ENCODE results near the gene CLNK. TPM values are rescaled to one million over a fixed set of nuclear protein-coding genes. Genes with fewer than 3 reads are reported as not detected.

The CLNK gene
- total and polyA plus RNA-seq, 4 donors: under 0.01 to 0.01 (median under 0.01) TPM; not detected in 1

DNA sequence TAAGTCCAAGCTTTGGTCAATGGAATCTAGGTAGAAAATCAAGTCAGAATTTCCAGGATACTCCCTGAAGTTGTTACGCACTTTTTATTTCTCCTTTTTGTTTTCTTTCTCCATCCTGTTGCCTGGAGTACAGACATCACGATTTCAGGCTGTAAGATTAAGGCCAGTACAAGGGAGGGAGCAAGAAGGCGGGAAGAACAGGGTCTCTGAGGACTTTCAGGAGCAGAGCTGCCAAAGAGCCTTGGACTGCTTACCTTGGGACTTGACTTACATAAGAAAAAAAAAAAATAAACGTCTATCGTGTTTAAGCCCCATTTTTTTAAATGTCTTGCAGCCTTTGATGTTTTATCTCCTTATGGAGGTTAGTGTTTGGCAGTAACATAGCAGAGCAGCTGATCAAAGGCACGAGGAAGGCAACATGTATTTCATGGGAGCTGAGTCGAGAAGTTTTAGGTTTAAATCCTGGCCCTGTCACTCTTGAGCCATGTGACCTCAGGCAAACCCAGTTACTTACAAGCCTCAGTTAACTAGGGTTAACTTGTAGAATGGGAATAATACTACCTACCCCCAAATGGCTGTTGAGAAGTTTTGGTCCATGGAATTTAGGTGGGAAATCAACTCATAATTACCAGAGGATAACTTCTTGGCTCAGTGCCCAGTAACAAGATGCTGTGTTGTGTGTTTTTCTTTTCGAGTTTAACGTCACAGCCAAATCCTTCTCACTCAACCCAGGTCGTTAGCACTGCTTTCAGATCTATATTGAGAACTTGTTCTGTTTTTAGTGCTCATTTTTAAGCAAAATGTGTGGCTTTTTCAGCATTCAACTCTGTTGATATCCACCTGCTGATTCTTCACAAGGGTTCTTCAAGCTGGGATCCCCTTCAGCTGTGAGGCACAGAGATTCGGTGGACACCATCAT is 106.8 kb downstream of the CLNK start:
- no peak for DNase-seq (ENCODE audit: low spot score)
- Histone ChIP-seq H3K27ac (ENCODE audit: low read depth in 1 of 2, low read length in 2 of 2) (no peak overlapping the region), H3K9me3 (ENCODE audit: control insufficient read depth in 4 of 4, low read length in 3 of 4) (no peaks in the 10 kb centered on the region), H3K36me3 (ENCODE audit: control insufficient read depth in 4 of 4, insufficient read depth in 3 of 4, low read depth in 1 of 4, low read length in 3 of 4) (no peaks in the 10 kb centered on the region), H3K4me1 (ENCODE audit: control insufficient read depth in 4 of 4, insufficient read depth in 4 of 4, low read length in 3 of 4) (no peaks in the 10 kb centered on the region), H3K9ac (ENCODE audit: low read depth in 1 of 2, low read length in 2 of 2) (no peak overlapping the region), H3K27me3 (ENCODE audit: control insufficient read depth in 4 of 4, insufficient read depth in 4 of 4, low read length in 3 of 4) (peaks cover 0 to 5% (median 0%) of the 10 kb centered on the region in 4 donors), H3K4me3 (ENCODE audit: low read depth in 1 of 3, low read length in 3 of 3) (no peak overlapping the region)
- TF ChIP-seq NR2F2 (IDR thresholded peaks at IDR 0.05): no peak
- no peak for TF ChIP-seq FOXA1 (IDR thresholded peaks at IDR 0.05)
- TF ChIP-seq GABPA (IDR thresholded peaks at IDR 0.05 in 1 of 2, conservative IDR thresholded peaks at IDR 0.05 in 1 of 2): no peak
- TF ChIP-seq, protein P1, sequence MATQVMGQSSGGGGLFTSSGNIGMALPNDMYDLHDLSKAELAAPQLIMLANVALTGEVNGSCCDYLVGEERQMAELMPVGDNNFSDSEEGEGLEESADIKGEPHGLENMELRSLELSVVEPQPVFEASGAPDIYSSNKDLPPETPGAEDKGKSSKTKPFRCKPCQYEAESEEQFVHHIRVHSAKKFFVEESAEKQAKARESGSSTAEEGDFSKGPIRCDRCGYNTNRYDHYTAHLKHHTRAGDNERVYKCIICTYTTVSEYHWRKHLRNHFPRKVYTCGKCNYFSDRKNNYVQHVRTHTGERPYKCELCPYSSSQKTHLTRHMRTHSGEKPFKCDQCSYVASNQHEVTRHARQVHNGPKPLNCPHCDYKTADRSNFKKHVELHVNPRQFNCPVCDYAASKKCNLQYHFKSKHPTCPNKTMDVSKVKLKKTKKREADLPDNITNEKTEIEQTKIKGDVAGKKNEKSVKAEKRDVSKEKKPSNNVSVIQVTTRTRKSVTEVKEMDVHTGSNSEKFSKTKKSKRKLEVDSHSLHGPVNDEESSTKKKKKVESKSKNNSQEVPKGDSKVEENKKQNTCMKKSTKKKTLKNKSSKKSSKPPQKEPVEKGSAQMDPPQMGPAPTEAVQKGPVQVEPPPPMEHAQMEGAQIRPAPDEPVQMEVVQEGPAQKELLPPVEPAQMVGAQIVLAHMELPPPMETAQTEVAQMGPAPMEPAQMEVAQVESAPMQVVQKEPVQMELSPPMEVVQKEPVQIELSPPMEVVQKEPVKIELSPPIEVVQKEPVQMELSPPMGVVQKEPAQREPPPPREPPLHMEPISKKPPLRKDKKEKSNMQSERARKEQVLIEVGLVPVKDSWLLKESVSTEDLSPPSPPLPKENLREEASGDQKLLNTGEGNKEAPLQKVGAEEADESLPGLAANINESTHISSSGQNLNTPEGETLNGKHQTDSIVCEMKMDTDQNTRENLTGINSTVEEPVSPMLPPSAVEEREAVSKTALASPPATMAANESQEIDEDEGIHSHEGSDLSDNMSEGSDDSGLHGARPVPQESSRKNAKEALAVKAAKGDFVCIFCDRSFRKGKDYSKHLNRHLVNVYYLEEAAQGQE (IDR thresholded peaks at IDR 0.05): no peak
- TF ChIP-seq RXRA (IDR thresholded peaks at IDR 0.05): no peak
- TF ChIP-seq SP1 (IDR thresholded peaks at IDR 0.05): no peak
- TF ChIP-seq HNF4A (conservative IDR thresholded peaks at IDR 0.05): no peak
- TF ChIP-seq TAF1 (conservative IDR thresholded peaks at IDR 0.05): no peak
- TF ChIP-seq, protein P2, sequence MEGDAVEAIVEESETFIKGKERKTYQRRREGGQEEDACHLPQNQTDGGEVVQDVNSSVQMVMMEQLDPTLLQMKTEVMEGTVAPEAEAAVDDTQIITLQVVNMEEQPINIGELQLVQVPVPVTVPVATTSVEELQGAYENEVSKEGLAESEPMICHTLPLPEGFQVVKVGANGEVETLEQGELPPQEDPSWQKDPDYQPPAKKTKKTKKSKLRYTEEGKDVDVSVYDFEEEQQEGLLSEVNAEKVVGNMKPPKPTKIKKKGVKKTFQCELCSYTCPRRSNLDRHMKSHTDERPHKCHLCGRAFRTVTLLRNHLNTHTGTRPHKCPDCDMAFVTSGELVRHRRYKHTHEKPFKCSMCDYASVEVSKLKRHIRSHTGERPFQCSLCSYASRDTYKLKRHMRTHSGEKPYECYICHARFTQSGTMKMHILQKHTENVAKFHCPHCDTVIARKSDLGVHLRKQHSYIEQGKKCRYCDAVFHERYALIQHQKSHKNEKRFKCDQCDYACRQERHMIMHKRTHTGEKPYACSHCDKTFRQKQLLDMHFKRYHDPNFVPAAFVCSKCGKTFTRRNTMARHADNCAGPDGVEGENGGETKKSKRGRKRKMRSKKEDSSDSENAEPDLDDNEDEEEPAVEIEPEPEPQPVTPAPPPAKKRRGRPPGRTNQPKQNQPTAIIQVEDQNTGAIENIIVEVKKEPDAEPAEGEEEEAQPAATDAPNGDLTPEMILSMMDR (IDR thresholded peaks at IDR 0.05; ENCODE audit: low read depth, low read length, missing input control): no peak
- no peak for TF ChIP-seq RAD21 (IDR thresholded peaks at IDR 0.05)
- TF ChIP-seq, protein P3, sequence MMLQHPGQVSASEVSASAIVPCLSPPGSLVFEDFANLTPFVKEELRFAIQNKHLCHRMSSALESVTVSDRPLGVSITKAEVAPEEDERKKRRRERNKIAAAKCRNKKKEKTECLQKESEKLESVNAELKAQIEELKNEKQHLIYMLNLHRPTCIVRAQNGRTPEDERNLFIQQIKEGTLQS (IDR thresholded peaks at IDR 0.05): no peak
- no peak for TF ChIP-seq FOXA2 (IDR thresholded peaks at IDR 0.05)
- 55% methylated on average over 11 of the region's 11 CpGs for WGBS

DNA sequence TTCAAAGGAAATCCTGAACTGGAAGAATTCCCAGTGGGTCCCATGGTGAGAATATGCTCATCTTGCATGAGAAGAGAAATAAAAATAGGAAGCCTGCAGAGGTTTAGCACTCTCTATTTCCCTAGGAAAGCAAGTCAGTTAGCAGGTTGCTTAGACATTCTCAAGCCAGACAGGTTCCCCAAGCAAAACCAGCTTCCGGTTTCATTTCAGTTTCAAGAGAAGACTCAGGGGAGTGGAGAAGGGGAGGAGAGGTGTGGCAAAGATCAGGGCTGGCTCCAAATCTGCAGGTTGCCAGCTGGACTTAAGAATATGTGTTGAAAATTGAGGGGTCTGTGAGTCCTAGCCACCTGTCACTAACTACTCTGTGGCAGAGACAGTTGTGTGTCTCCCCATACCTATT is 107.5 kb downstream of the CLNK start:
- Histone ChIP-seq H3K27me3 (ENCODE audit: control insufficient read depth in 4 of 4, insufficient read depth in 4 of 4, low read length in 3 of 4) (peaks cover 0 to 5% (median 0%) of the 10 kb centered on the region in 4 donors), H3K9me3 (ENCODE audit: control insufficient read depth in 4 of 4, low read length in 3 of 4) (no peaks in the 10 kb centered on the region), H3K4me3 (ENCODE audit: low read depth in 1 of 3, low read length in 3 of 3) (no peak overlapping the region), H3K27ac (ENCODE audit: low read depth in 1 of 2, low read length in 2 of 2) (no peak overlapping the region), H3K9ac (ENCODE audit: low read depth in 1 of 2, low read length in 2 of 2) (no peak overlapping the region), H3K36me3 (ENCODE audit: control insufficient read depth in 4 of 4, insufficient read depth in 3 of 4, low read depth in 1 of 4, low read length in 3 of 4) (no peaks in the 10 kb centered on the region), H3K4me1 (ENCODE audit: control insufficient read depth in 4 of 4, insufficient read depth in 4 of 4, low read length in 3 of 4) (no peaks in the 10 kb centered on the region)
- no peak for DNase-seq (ENCODE audit: low spot score)
- 0% methylated on average over 1 of the region's 1 CpG for WGBS
- TF ChIP-seq, protein P4, sequence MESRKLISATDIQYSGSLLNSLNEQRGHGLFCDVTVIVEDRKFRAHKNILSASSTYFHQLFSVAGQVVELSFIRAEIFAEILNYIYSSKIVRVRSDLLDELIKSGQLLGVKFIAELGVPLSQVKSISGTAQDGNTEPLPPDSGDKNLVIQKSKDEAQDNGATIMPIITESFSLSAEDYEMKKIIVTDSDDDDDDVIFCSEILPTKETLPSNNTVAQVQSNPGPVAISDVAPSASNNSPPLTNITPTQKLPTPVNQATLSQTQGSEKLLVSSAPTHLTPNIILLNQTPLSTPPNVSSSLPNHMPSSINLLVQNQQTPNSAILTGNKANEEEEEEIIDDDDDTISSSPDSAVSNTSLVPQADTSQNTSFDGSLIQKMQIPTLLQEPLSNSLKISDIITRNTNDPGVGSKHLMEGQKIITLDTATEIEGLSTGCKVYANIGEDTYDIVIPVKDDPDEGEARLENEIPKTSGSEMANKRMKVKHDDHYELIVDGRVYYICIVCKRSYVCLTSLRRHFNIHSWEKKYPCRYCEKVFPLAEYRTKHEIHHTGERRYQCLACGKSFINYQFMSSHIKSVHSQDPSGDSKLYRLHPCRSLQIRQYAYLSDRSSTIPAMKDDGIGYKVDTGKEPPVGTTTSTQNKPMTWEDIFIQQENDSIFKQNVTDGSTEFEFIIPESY (IDR thresholded peaks at IDR 0.05): no peak
- TF ChIP-seq, protein P5, sequence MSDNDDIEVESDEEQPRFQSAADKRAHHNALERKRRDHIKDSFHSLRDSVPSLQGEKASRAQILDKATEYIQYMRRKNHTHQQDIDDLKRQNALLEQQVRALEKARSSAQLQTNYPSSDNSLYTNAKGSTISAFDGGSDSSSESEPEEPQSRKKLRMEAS (IDR thresholded peaks at IDR 0.05): no peak
- no peak for TF ChIP-seq EGR1 (IDR thresholded peaks at IDR 0.05; ENCODE audit: low read depth in 2 of 2)
- TF ChIP-seq RAD21 (IDR thresholded peaks at IDR 0.05): no peak
- TF ChIP-seq HNF4A (conservative IDR thresholded peaks at IDR 0.05): no peak
- TF ChIP-seq JUND (IDR thresholded peaks at IDR 0.05): no peak
- TF ChIP-seq, protein P3 (IDR thresholded peaks at IDR 0.05): no peak
- TF ChIP-seq, protein P2 (IDR thresholded peaks at IDR 0.05; ENCODE audit: low read depth, low read length, missing input control): no peak
- no peak for TF ChIP-seq GABPA (IDR thresholded peaks at IDR 0.05 in 1 of 2, conservative IDR thresholded peaks at IDR 0.05 in 1 of 2)
